Stimulated activated naive CD8-positive, alpha-beta T cell treated with anti-CD3 and anti-CD28 coated beads, Interleukin-15, Interleukin-2, amounts not matched to agents 100 ng/mL and 50 ng/mL, for 24 hours (primary cell): Measurements from ENCODE around the gene NKD2.

Experiments
- H3K27ac Mint-ChIP-seq: one replicate; pipeline ENCODE4 v1.8.0; 2021; ENCODE audit warnings: mild to moderate bottlenecking, mixed read lengths
- H3K27me3 Mint-ChIP-seq: one replicate; pipeline ENCODE4 v1.8.0; 2021; ENCODE audit warnings: mixed read lengths
- H3K36me3 Mint-ChIP-seq: one replicate; pipeline ENCODE4 v1.8.0; 2021; ENCODE audit warnings: low read depth, mixed read lengths
- H3K4me1 Mint-ChIP-seq: one replicate; pipeline ENCODE4 v1.8.0; 2021; ENCODE audit warnings: low read depth, mixed read lengths
- H3K4me3 Mint-ChIP-seq: one replicate; pipeline ENCODE4 v1.8.0; 2021; ENCODE audit warnings: mild to moderate bottlenecking, mixed read lengths
- H3K9me3 Mint-ChIP-seq: one replicate; pipeline ENCODE4 v1.8.0; 2021; ENCODE audit warnings: mixed read lengths

NKD2 gene

DNA sequence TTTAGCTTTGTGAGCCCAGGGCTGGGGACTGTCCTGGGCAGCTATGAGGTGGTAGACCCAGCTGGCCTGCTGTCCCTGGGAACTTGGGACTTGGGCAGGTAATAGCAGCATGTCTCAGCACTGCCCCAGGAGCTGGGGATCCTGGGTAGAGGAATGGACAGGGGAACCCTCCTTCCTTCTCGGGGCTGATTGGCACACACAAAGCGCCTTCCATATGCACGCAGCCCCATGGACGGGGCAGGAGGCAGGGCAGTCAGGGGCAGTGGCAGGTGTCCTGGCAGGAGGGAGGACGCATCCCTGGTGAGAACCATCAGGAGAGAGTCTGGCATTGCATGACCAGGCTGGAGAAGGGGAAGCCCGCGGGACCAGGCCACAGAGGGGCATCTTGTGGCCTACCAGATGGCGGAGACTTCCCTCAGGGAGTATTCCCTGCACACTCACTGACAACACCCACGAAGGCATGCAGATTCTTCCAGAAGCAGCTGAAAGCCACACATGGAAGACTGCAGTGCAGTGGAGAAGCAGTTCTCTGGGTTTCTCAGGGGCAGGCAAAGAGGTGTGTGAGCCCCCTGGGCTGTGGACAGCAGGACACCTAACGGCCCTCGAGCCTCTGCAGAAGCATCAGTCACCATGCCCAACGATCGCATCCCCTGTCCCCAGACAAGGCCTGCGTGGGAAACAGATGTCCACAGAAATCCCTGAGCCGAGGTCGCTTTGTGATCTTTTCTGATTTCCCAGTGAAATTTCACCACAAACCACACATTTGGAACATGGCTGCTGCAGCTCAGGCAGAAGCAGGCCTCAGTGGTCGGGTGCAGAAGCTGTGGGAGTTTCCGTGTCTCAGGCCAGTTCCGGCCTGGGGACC is 7.0 kb upstream of the NKD2 start:
- no peak overlapping the region for H3K27ac Mint-ChIP-seq
- H3K4me3 Mint-ChIP-seq: no peak overlapping the region
- no peaks in the 10 kb centered on the region for H3K36me3 Mint-ChIP-seq

DNA sequence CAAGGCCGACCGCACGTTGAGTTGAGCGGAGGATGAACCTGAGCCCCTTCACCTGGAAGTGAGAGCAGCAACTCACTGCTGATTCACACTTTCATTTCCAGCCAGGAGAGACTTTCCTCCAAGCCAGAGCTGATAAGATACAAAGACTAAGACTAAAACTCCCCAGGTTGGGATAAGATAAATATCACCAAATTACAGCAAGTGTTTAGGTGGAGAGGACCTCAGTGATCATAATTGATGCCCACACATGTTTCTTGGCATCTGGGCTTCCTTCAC is 6.4 kb upstream of the NKD2 start:
- H3K9me3 Mint-ChIP-seq: no peaks in the 10 kb centered on the region
- no peaks in the 10 kb centered on the region for H3K36me3 Mint-ChIP-seq
- no peak overlapping the region for H3K27ac Mint-ChIP-seq
- peaks cover 28% of the 10 kb centered on the region for H3K4me1 Mint-ChIP-seq
- H3K4me3 Mint-ChIP-seq: no peak overlapping the region
- H3K27me3 Mint-ChIP-seq: peaks cover 30% of the 10 kb centered on the region

More for the DNA sequence above, 7.0 kb upstream of the NKD2 start:
- H3K9me3 Mint-ChIP-seq: no peaks in the 10 kb centered on the region
- H3K4me1 Mint-ChIP-seq: peaks cover 33% of the 10 kb centered on the region
- peaks cover 24% of the 10 kb centered on the region for H3K27me3 Mint-ChIP-seq

DNA sequence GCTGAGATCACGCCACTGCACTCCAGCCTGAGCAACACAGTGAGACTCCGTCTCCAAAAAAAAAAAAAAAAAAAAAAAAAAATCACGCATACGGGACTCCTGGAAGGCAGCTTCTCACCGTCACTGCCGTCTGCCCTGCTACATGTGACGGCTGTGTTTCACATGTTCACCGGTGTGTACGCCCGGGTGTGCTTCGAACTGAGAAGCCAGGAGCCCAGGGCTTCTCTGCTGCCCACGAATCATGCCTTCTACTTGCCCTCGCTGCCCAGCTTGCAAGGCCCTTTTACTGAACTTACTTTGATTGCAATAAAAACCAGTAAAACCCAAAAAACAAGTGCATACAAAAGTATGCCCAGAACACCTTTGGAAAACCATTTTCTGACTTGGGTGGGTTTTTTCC is 5.8 kb upstream of the NKD2 start:
- Mint-ChIP-seq H3K4me1 (peaks cover 29% of the 10 kb centered on the region), H3K4me3 (no peak overlapping the region), H3K27ac (no peak overlapping the region), H3K9me3 (no peaks in the 10 kb centered on the region), H3K27me3 (peaks cover 36% of the 10 kb centered on the region), H3K36me3 (no peaks in the 10 kb centered on the region)

DNA sequence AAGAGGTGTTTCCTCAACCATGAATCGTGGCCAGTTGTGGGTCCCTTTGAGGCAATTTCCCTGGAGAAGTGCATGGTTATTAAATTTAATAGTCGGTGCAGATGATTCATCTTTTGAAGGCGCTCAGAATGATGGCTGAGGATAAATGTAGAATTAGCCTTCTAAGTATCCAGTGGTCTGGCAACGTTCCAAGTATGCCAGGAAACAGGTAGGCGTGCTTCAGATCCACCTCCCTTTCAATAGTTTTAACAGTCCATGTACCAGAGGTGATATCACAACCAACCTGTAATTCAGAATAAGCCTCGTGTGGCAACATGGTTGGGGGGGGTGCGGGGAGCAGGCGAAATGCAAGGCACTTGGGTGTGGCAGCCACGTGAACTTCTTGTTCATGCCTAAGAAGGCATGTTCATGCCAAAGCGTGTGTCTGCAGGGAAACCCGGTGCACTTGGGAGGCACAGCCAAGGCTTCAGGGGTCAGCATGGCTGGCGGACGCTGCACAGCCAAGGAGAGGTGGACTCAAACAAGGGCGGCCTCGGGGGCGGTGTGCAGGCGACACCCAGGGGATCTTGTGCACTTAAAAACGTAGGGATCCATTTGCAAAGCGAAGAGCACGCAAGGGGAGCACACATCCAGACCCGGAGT is 5.2 kb upstream of the NKD2 start:
- Mint-ChIP-seq H3K27ac (no peak overlapping the region), H3K27me3 (peaks cover 40% of the 10 kb centered on the region), H3K4me3 (no peak overlapping the region), H3K36me3 (no peaks in the 10 kb centered on the region), H3K9me3 (no peaks in the 10 kb centered on the region), H3K4me1 (peaks cover 32% of the 10 kb centered on the region)

DNA sequence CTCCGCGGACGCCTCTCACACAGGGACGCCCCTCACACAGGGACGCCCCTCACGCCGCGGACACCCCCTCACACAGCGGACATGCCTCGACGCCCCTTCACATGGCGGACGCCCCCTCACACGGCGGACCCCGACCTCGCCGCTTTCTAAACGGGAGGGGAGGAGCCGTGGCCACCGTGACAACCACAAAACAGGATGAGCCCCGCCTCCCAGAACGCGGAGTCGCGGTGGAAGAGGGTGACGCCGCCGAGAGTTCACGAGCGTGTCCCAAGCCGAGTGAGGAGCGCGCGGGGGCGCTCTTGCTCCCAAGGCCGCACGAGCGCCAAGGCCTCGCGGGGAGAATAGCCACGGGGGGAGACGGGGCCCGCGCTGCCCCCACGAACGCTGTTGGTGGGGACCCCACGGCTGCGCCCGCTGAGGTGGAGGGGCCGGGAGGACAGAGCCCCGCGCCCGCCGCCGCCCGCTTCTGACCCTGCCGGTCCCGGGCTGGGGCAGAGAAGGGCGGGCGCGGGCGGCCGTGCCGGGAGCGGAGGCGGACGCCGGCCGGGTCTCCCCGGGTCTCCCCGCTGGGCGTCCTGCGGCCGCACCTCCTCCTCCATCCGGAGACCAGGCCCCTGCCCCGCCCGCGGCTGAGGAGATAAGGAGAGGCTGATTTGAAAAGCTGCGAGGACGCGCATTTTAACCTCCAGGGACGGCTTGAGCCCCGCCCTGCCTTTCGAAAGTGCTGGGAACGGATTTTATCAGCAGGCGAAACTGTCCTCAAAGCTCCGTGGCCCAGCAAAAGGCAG is 3.9 kb upstream of the NKD2 start:
- no peaks in the 10 kb centered on the region for H3K36me3 Mint-ChIP-seq
- peaks cover 41% of the 10 kb centered on the region for H3K27me3 Mint-ChIP-seq
- peak overlapping the region; percentile 54 for H3K4me3 Mint-ChIP-seq
- H3K27ac Mint-ChIP-seq: no peak overlapping the region
- H3K9me3 Mint-ChIP-seq: no peaks in the 10 kb centered on the region
- H3K4me1 Mint-ChIP-seq: peaks cover 32% of the 10 kb centered on the region

DNA sequence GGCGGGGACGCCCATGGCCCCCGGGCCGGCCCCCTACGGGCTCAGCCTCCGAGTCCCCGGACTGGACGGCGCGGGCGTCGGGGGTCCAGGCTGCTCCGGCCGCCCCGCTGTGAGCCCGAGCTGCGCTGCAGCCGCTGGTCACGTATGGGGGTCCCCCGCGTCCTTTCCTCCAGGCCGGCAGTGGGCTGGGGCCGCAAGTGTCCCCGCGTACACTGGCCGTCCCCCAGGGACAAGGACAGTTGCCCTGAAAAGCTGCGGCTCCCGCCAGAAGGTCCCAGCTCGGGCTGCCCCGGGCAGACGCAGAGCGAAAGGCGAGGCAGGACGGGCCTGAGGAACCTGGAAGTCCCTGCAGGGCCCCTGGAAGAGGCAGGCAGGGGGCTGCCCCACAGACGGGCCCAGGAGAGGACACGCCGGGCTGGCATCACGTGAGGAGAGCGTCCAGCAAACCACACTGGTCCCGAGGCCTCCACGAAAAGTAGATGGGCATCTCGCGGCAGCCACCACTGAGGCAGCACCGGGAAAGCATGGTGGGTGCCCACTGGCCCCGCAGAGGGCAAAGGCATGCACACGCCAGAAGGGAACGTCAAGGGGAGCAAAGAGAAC is 3.3 kb upstream of the NKD2 start:
- Mint-ChIP-seq H3K36me3 (no peaks in the 10 kb centered on the region), H3K4me3 (no peak overlapping the region), H3K9me3 (no peaks in the 10 kb centered on the region), H3K27me3 (peaks cover 48% of the 10 kb centered on the region), H3K4me1 (peaks cover 34% of the 10 kb centered on the region), H3K27ac (no peak overlapping the region)

DNA sequence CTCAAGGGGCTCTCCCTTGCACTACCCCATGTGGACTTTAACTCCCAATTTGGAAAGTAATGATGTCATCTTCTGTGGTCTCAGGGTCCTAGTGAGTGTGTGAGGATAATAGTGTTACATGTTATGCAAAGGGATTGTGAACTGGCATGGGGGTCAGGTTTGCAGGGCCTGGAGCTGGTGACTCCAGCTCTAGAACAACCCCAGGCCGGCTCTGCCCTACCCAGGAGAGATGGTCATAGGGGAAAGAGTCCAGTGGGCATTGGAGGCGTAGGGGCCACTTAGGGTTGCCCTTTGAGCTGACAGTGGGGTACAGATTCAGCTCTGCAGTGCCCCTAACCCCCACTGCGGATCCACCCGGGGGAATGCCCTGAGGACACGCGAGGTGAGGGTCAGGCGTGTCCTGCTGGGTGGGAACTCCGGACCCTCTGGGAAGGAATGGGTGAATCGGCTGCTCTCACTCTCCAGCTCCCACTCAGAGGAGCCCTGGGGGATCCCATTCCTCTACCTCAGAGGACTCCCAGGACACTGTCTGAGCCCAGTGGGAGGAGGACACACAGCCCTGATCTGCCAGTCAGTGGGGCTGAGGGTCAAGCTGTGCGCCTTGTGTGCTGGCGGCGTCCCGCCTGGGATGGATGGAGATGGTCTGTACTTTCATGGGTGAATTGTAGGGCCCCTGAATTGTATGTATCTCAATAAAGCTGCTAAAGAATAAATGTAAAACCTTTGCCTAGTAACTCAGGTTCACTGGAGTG is 2.5 kb upstream of the NKD2 start:
- H3K4me3 Mint-ChIP-seq: no peak overlapping the region
- H3K9me3 Mint-ChIP-seq: no peaks in the 10 kb centered on the region
- H3K36me3 Mint-ChIP-seq: no peaks in the 10 kb centered on the region
- H3K27ac Mint-ChIP-seq: no peak overlapping the region
- peaks cover 54% of the 10 kb centered on the region for H3K27me3 Mint-ChIP-seq
- peaks cover 38% of the 10 kb centered on the region for H3K4me1 Mint-ChIP-seq

DNA sequence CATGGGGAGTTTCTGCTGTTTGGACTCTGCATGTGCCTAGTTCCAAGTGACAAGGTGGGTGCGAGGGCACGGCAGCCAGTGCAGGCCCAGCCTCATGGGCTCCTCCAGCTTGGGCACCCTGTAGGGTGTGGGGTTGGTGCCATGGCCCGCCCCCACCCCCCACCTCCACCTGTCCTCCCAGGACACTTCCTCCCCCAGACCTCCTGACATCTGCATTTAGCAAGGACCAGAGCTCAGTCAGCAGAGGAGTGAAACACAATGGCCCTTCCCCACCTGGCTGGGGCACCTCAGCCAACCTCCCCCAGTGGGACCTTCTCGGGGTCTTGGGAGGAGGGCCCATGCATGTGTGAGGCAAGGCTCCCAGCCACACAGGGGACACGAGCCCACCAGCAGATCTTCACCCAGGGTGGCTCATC is 1.9 kb upstream of the NKD2 start:
- no peak overlapping the region for H3K27ac Mint-ChIP-seq
- peaks cover 60% of the 10 kb centered on the region for H3K27me3 Mint-ChIP-seq
- no peak overlapping the region for H3K4me3 Mint-ChIP-seq
- H3K4me1 Mint-ChIP-seq: peaks cover 38% of the 10 kb centered on the region
- no peaks in the 10 kb centered on the region for H3K36me3 Mint-ChIP-seq
- H3K9me3 Mint-ChIP-seq: no peaks in the 10 kb centered on the region

DNA sequence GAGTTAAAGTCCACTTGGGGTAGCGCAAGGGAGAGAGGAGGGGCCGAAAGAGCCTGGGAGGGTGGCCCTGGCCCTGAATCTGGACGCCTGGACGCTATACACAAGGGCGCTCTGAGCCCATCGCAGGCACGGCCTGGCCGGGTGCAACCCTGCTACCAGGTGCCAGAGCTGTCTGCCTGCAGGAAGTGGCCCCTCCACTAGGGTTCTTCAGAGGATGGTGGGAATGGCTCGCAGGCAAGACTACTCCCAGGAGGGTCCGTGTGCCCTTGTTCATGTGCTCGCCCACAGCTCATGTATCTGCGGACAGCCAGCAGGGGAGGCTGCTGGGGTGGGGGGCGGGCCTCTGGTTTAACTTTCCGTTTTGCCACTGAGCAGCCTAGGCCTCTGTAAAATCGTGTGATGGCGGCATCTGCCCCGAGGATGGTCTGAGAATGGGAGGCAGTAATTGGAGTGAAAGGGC is 1.4 kb upstream of the NKD2 start:
- Mint-ChIP-seq H3K27me3 (peaks cover 61% of the 10 kb centered on the region), H3K4me1 (peaks cover 35% of the 10 kb centered on the region), H3K36me3 (no peaks in the 10 kb centered on the region), H3K27ac (no peak overlapping the region), H3K9me3 (no peaks in the 10 kb centered on the region), H3K4me3 (no peak overlapping the region)

DNA sequence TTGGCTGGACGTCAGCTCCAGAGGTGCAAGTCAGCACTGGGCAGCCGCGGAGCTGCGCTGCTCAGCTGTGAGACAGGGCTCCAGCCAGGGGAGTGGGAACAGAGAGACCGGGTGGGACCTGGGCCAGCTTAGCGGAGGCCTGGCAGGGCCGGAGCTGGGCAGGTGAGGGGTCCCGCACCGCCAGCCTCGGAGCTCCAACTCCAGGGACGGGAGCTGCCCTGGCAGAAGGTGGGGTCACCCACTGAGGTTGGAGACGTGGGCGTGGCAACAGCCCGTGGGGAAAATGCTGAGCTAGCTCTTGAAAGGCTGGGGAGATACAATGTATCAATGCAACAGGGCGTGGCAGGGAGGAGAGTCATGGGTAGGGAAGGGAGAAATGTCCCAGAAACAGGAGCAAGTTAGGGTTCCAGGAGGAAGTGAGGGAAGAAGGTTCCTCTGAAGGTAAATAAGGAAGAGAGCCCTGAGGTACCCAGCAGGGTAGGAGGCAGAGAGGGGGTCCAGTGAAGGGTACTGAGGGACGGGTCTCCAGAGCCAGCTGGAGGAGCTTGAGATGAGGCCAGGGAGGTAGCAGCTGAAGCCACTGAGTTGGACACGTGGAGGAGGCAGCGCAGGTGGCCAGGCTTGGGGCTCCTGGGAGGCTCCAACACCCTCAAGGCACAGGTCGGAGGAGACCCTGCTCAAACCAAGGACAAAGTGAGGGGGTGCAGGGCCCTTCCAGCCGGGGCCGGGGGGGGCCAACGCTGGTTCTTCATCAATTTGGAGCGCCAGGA is 736 bp upstream of the NKD2 start:
- Mint-ChIP-seq H3K27me3 (peaks cover 61% of the 10 kb centered on the region), H3K9me3 (no peaks in the 10 kb centered on the region)

DNA sequence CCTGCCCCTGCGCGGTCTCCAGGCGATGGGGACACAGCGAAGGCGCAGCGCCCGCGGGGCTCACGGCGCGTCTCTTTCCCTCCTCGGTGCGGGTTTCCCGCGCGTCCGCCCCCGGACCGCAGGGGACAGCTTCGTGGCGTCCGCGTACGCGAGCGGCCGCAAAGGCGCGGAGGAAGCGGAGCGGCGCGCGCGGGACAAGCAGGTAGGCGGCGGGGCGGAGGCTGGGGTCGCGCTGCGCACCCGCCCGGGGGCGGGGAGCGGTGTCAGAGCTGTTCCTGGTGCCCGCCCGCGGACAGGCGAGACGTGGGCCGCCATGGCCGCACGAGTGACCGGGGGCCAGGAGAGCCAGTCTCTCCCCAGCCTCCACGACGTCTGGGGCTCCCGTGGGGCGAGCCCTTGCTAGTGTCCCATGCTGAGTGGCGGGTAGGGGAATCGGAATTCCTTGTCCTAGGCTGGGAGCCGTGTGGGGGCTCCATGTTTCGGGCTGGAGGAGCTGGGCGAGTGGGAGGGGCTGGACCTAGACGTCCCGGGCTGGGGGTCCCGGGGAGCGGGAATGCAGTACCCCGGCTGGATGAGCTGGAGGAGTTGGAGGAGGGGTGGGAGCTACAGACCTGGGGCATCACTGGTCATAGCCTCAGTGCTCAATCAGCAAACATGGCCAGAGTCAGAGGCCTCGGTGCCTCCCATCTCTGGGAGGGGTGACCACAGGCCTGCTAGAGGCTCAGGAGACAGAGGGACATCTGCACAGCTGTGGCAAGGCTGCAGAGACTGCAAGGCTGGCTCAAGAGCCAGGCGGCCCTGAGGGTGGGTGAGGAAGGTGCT is 968 bp downstream of the NKD2 start:
- H3K36me3 Mint-ChIP-seq: no peaks in the 10 kb centered on the region
- H3K9me3 Mint-ChIP-seq: no peaks in the 10 kb centered on the region
- H3K27ac Mint-ChIP-seq: no peak overlapping the region
- peaks cover 51% of the 10 kb centered on the region for H3K27me3 Mint-ChIP-seq
- H3K4me1 Mint-ChIP-seq: peaks cover 18% of the 10 kb centered on the region
- peak overlapping the region; percentile 39 for H3K4me3 Mint-ChIP-seq

More for the DNA sequence above, 736 bp upstream of the NKD2 start:
- no peaks in the 10 kb centered on the region for H3K36me3 Mint-ChIP-seq
- H3K27ac Mint-ChIP-seq: no peak overlapping the region
- peaks cover 32% of the 10 kb centered on the region for H3K4me1 Mint-ChIP-seq
- H3K4me3 Mint-ChIP-seq: peak overlapping the region; percentile 6

DNA sequence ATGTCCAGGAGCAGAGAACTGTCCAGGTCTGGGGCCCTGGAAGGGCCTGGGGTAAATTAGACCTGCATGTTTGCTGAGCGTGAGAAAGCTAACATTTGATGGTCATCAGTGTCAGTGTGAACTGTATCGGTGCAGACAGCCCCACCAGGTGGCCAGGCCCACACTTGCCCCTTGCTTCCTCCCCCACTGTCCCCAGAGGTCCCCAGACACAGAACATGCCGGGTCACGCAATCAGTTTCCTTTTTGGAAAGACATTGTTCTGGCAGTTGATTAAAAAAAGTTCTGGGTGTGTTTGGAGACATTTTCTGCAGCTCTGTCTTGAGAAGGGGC is 1.5 kb downstream of the NKD2 start:
- H3K9me3 Mint-ChIP-seq: no peaks in the 10 kb centered on the region
- H3K4me1 Mint-ChIP-seq: peaks cover 18% of the 10 kb centered on the region
- peaks cover 51% of the 10 kb centered on the region for H3K27me3 Mint-ChIP-seq
- H3K27ac Mint-ChIP-seq: no peak overlapping the region
- H3K36me3 Mint-ChIP-seq: no peaks in the 10 kb centered on the region
- H3K4me3 Mint-ChIP-seq: peak overlapping the region; percentile 39

DNA sequence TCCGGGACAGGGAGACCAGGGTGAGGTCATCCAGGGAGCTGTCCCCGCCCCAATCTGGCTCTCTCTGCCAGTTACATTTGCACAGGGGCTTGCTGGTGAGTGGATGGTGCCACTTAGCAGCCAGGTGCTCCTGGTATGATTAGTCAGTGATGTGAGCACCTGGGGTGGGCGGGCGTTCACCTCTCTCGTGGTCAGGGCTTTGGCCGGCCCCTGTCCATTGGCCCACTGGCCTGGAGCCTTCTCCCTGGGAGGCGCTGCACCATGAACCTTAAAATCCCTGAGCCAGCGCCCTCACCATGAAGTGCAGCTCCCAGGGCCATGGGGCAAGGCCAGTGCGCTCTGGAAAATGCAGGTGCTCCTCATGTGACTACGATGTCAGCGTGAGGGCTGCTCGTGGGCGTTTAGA is 2.0 kb downstream of the NKD2 start:
- peak overlapping the region; percentile 39 for H3K4me3 Mint-ChIP-seq
- H3K27me3 Mint-ChIP-seq: peaks cover 49% of the 10 kb centered on the region
- H3K36me3 Mint-ChIP-seq: no peaks in the 10 kb centered on the region
- H3K27ac Mint-ChIP-seq: no peak overlapping the region
- H3K9me3 Mint-ChIP-seq: no peaks in the 10 kb centered on the region
- H3K4me1 Mint-ChIP-seq: peaks cover 18% of the 10 kb centered on the region
